SK-N-SH (cell line): ENCODE results near the gene SLC36A2. TPM values are rescaled to one million over a fixed set of nuclear protein-coding genes. Genes with fewer than 3 reads are reported as not detected.

Experiments used
- CTCF ChIA-PET: fragments of 300-600, 350-600 bp; formaldehyde crosslinking; extraction: SDS; loops from one replicate; lab custom pipeline; 2021; lab: Yijun Ruan, JAX
- POLR2A ChIA-PET: fragments of 350-600 bp; sonication (Branson Sonifier 250); formaldehyde crosslinking; extraction: SDS; loops from one replicate; lab custom pipeline; 2020; ENCODE audit warnings: antibody characterized with exemption, inconsistent platforms; lab: Yijun Ruan, JAX
- DNase-seq: peaks from one replicate; pipeline ENCODE4 v3.0.0; 2012
- H2AFZ ChIP-seq: fragments of 200-600 bp; sonication (generic); 2 replicates; pipeline ENCODE4 v1.8.1; 2016; ENCODE audit warnings: antibody characterized with exemption, mild to moderate bottlenecking, low read depth
- H3F3A ChIP-seq: fragments of 200-600 bp; sonication (generic); replicated peaks from 2 replicates; pipeline ENCODE3; 2016; ENCODE audit warnings: antibody characterized with exemption, mild to moderate bottlenecking; ENCODE audit not compliant: insufficient read depth
- H3K27ac ChIP-seq, 2 experiments: fragments of 200-500 bp in 1 of 2; fragments of 200-600 bp in 1 of 2; sonication (Bioruptor generic) in 1 of 2; sonication (generic), shearing (Covaris generic) in 1 of 2; 2 replicates each; pipeline versions ENCODE4 v1.5.1 to v1.6.1; 2014 to 2016; ENCODE audit warnings: low read depth in 2 of 2, inconsistent platforms in 1 of 2, low read length in 1 of 2, mild to moderate bottlenecking in 1 of 2, mixed read lengths in 1 of 2
- H3K27me3 ChIP-seq: fragments of 200-600 bp; sonication (generic), shearing (Covaris generic); 2 replicates; pipeline ENCODE4 v1.6.1; 2016; ENCODE audit warnings: mixed run types; ENCODE audit not compliant: insufficient read depth
- H3K36me3 ChIP-seq, 2 experiments: fragments of 200-500 bp in 1 of 2; fragments of 200-600 bp in 1 of 2; sonication (Bioruptor generic) in 1 of 2; sonication (generic) in 1 of 2; replicated peaks in 1 of 2; 2 replicates each; pipeline versions ENCODE3 to v1.5.1; 2014 to 2016; ENCODE audit warnings: low read length in 1 of 2, mild to moderate bottlenecking in 1 of 2; ENCODE audit not compliant: insufficient read depth in 2 of 2, control insufficient read depth in 1 of 2
- H3K4me1 ChIP-seq, 2 experiments: fragments of 200-500 bp in 1 of 2; fragments of 200-600 bp in 1 of 2; sonication (Bioruptor generic) in 1 of 2; sonication (generic), shearing (Covaris generic) in 1 of 2; 2 replicates each; pipeline versions ENCODE4 v1.5.1 to v1.6.1; 2014 to 2016; ENCODE audit warnings: low read depth in 1 of 2, low read length in 1 of 2, mixed run types in 1 of 2; ENCODE audit not compliant: insufficient read depth in 2 of 2, control insufficient read depth in 1 of 2
- H3K4me2 ChIP-seq: fragments of 200-600 bp; sonication (generic), shearing (Covaris generic); 2 replicates; pipeline ENCODE4 v1.6.1; 2017; ENCODE audit warnings: mixed run types
- H3K4me3 ChIP-seq, 2 experiments: fragments of 200-500 bp in 1 of 2; fragments of 200-600 bp in 1 of 2; sonication (Bioruptor generic) in 1 of 2; sonication (generic), shearing (Covaris generic) in 1 of 2; 2 replicates each; pipeline versions ENCODE4 v1.5.1 to v1.8.1; 2014 to 2016; ENCODE audit warnings: low read depth in 2 of 2, inconsistent platforms in 1 of 2, low read length in 1 of 2, mild to moderate bottlenecking in 1 of 2, mixed read lengths in 1 of 2, moderate library complexity in 1 of 2
- H3K79me2 ChIP-seq: fragments of 200-600 bp; sonication (generic); 2 replicates; pipeline ENCODE4 v1.8.1; 2017; ENCODE audit warnings: mild to moderate bottlenecking; ENCODE audit not compliant: insufficient read depth
- H3K9ac ChIP-seq: fragments of 200-600 bp; sonication (generic); 2 replicates; pipeline ENCODE4 v1.6.1; 2017; ENCODE audit warnings: mixed run types
- H3K9me2 ChIP-seq: fragments of 200-600 bp; sonication (generic); 2 replicates; pipeline ENCODE4 v1.6.1; 2017; ENCODE audit warnings: mixed run types
- H3K9me3 ChIP-seq: fragments of 200-600 bp; sonication (generic); 2 replicates; pipeline ENCODE4 v1.6.1; 2017; ENCODE audit warnings: mixed run types, mild to moderate bottlenecking, moderate library complexity
- H4K20me1 ChIP-seq: fragments of 200-600 bp; sonication (generic); 2 replicates; pipeline ENCODE4 v1.6.1; 2017; ENCODE audit warnings: mild to moderate bottlenecking, mixed run types; ENCODE audit not compliant: insufficient read depth
- CTCF ChIP-seq: fragments of 200-600 bp; sonication (generic); IDR thresholded peaks from 2 replicates; pipeline ENCODE4 v1.6.1; 2017; ENCODE audit warnings: antibody characterized with exemption, mild to moderate bottlenecking, moderate library complexity
- ELF1 ChIP-seq: IDR thresholded peaks from 2 replicates; pipeline ENCODE4 v1.4.0; 2012
- FOXM1 ChIP-seq: IDR thresholded peaks from 2 replicates; pipeline ENCODE4 v1.4.0; 2012; ENCODE audit warnings: low read depth, mild to moderate bottlenecking
- MAX ChIP-seq: IDR thresholded peaks from 2 replicates; pipeline ENCODE4 v1.4.0; 2012; ENCODE audit warnings: low read depth
- MEF2A ChIP-seq: IDR thresholded peaks from 2 replicates; pipeline ENCODE4 v1.4.0; 2012; ENCODE audit warnings: low read depth, borderline replicate concordance
- RFX5 ChIP-seq: IDR thresholded peaks from 2 replicates; pipeline ENCODE4 v1.6.1; 2012; ENCODE audit warnings: mild to moderate bottlenecking, improper control_type of control experiment, low read length
- RXRA ChIP-seq: IDR thresholded peaks from 2 replicates; pipeline ENCODE4 v1.4.0; 2012; ENCODE audit warnings: low read depth, mild to moderate bottlenecking, borderline replicate concordance
- SIN3A ChIP-seq: IDR thresholded peaks from 2 replicates; pipeline ENCODE4 v1.6.1; 2012; ENCODE audit warnings: low read depth, mild to moderate bottlenecking, low read length, moderate library complexity, borderline replicate concordance
- SMC3 ChIP-seq: IDR thresholded peaks from 2 replicates; pipeline ENCODE4 v1.6.1; 2012; ENCODE audit warnings: low read depth, low read length, improper control_type of control experiment
- TEAD4 ChIP-seq: IDR thresholded peaks from 2 replicates; pipeline ENCODE4 v1.4.0; 2012; ENCODE audit warnings: mild to moderate bottlenecking, borderline replicate concordance; ENCODE audit not compliant: insufficient read depth
- WGBS: methylation state at CpG from one replicate; pipeline ENCODE4 v1.1.6; 2017; ENCODE audit warnings: low lambda C conversion rate; 5-methylcytosine and 5-hydroxymethylcytosine counted together
- polyA plus RNA-seq, 3 experiments: library from polyadenylated mRNA; depleted of rRNA; stranded (reverse); fragments of >200 nt; gene quantifications; 2 replicates each; pipeline ENCODE4 v1.2.3, GENCODE V29; 2012

Gene SLC36A2
- polyA plus RNA-seq, 1 of the 3 experiments (the other 2 are of a cell fraction), result not detected

- 31% methylated on average over 5 of the region's 5 CpGs for WGBS
- Histone ChIP-seq H3K79me2 (no peaks in the 10 kb centered on the region), H3K9me3 (no peaks in the 10 kb centered on the region), H4K20me1 (no peaks in the 10 kb centered on the region), H2AFZ (no peak overlapping the region), H3K4me2 (no peak overlapping the region), H3F3A (no peaks in the 10 kb centered on the region), H3K4me3 (no peak overlapping the region), H3K4me1 (no peaks in the 10 kb centered on the region), H3K36me3 (no peaks in the 10 kb centered on the region), H3K27me3 (no peaks in the 10 kb centered on the region), H3K9me2 (no peaks in the 10 kb centered on the region), H3K9ac (no peak overlapping the region), H3K27ac (no peak overlapping the region)
- POLR2A ChIA-PET, result no interaction called here
- TF ChIP-seq SMC3 (no peak), MEF2A (no peak), ELF1 (no peak), RFX5 (no peak), MAX (no peak), RXRA (no peak), CTCF (no peak), FOXM1 (no peak), TEAD4 (no peak)
- no peak for DNase-seq
- CTCF ChIA-PET, result no interaction called here
These were observed 61.7 kb downstream of the SLC36A2 start for GRCh38 chr5:151285683-151286082.

GRCh38 chr5:151284392-151284967 is 62.9 kb downstream of the SLC36A2 start:
- Histone ChIP-seq H3K36me3 (no peaks in the 10 kb centered on the region), H3K9me3 (no peaks in the 10 kb centered on the region)
- TF ChIP-seq CTCF (peak; percentile 39), SIN3A (no peak)
- TF ChIP-seq, all 33 proteins: peak for 1
- no peak overlapping the region for H3K27ac ChIP-seq
- H4K20me1 ChIP-seq, result no peaks in the 10 kb centered on the region
- CTCF ChIA-PET, result interaction anchor here (1.3 kb wide), 1 partner anchor 32 kb away, joined by 6 read pairs; no protein-coding TSS in a partner anchor
- H3K9ac ChIP-seq, result no peak overlapping the region
- H3K4me2 ChIP-seq, result no peak overlapping the region
- H2AFZ ChIP-seq, result no peak overlapping the region
- no peak for DNase-seq
- POLR2A ChIA-PET, result no interaction called here
- no peaks in the 10 kb centered on the region for H3F3A ChIP-seq
- H3K9me2 ChIP-seq, result no peaks in the 10 kb centered on the region
- H3K27me3 ChIP-seq, result no peaks in the 10 kb centered on the region
- H3K79me2 ChIP-seq, result no peaks in the 10 kb centered on the region
- 9% methylated on average over 8 of the region's 8 CpGs for WGBS
- no peak overlapping the region for H3K4me3 ChIP-seq
- no peaks in the 10 kb centered on the region for H3K4me1 ChIP-seq
